Activated CD4-positive, alpha-beta memory T cell treated with anti-CD3 and anti-CD28 coated beads, Interleukin-2, amount 10 ng/mL, durations not matched to agents 7 days and 5 days (primary cell): ENCODE results near the gene TIMM50. TPM values are rescaled to one million over a fixed set of nuclear protein-coding genes. Genes with fewer than 3 reads are reported as not detected.
"Not testable (repeated sequence)": the region's sequence is repeated elsewhere in the genome, so short reads cannot be mapped to it uniquely, and the experiment has no call there.

Source experiments
- CTCF ChIA-PET: fragments of 350-600 bp; sonication (Branson Sonifier 250); formaldehyde crosslinking; loops from one replicate; lab custom pipeline; 2021; ENCODE audit warnings: antibody characterized with exemption, inconsistent platforms; lab: Charles Lee
- POLR2A ChIA-PET: fragments of 350-600 bp; sonication (Branson Sonifier 250); formaldehyde crosslinking; loops from one replicate; lab custom pipeline; 2021; ENCODE audit warnings: antibody characterized with exemption; lab: Charles Lee
- DNase-seq: peaks from one replicate; pipeline ENCODE4 v3.0.0-alpha.2; 2020
- H3K27ac Mint-ChIP-seq: one replicate; pipeline ENCODE4 v1.8.0; 2021; ENCODE audit warnings: mild to moderate bottlenecking, mixed read lengths
- H3K27me3 Mint-ChIP-seq: one replicate; pipeline ENCODE4 v1.8.0; 2021; ENCODE audit warnings: mixed read lengths
- H3K36me3 Mint-ChIP-seq: one replicate; pipeline ENCODE4 v1.8.0; 2021; ENCODE audit warnings: low read depth, mixed read lengths
- H3K4me1 Mint-ChIP-seq: one replicate; pipeline ENCODE4 v1.8.0; 2021; ENCODE audit warnings: mixed read lengths
- H3K4me3 Mint-ChIP-seq: one replicate; pipeline ENCODE4 v1.8.0; 2021; ENCODE audit warnings: mild to moderate bottlenecking, mixed read lengths
- H3K9me3 Mint-ChIP-seq: one replicate; pipeline ENCODE4 v1.8.0; 2021; ENCODE audit warnings: mixed read lengths
- total RNA-seq, 2 experiments: library from RNA; stranded (reverse); gene quantifications; one replicate each; pipeline ENCODE4 v1.2.3, GENCODE V29; 2021

Gene TIMM50
- total RNA-seq, 2 experiments from 2014 or later = 44.0 to 44.8 TPM

GRCh38 chr19:39472746-39473442, 7.7 kb upstream of the TIMM50 start:
- Mint-ChIP-seq H3K27me3 (no peaks in the 10 kb centered on the region), H3K36me3 (peaks cover 78% of the 10 kb centered on the region), H3K4me1 (peaks cover 11% of the 10 kb centered on the region), H3K4me3 (no peak overlapping the region), H3K9me3 (no peaks in the 10 kb centered on the region), H3K27ac (no peak overlapping the region)
- ChIA-PET POLR2A (no interaction called here), CTCF (interaction anchor here (2.0 kb wide), 1 partner anchor 10 kb away, joined by 20 read pairs; no protein-coding TSS in a partner anchor)
- DNase-seq = no peak

GRCh38 chr19:39473443-39473960, 7.1 kb upstream of the TIMM50 start:
- H3K4me1 Mint-ChIP-seq = peaks cover 11% of the 10 kb centered on the region
- H3K27ac Mint-ChIP-seq = no peak overlapping the region
- H3K4me3 Mint-ChIP-seq = no peak overlapping the region
- no peaks in the 10 kb centered on the region for H3K27me3 Mint-ChIP-seq
- DNase-seq = no peak
- no peaks in the 10 kb centered on the region for H3K9me3 Mint-ChIP-seq
- peaks cover 72% of the 10 kb centered on the region for H3K36me3 Mint-ChIP-seq
- ChIA-PET CTCF (interaction anchor here (0.6 to 2.3 kb wide), 13 partner anchors 10 to 445 kb away, joined by 3 to 24 read pairs (median 6); partner anchors contain the start of genes EID2B, MED29, PAF1 and SUPT5H), POLR2A (interaction anchor here (1.1 kb wide), 1 partner anchor 11 kb away, joined by 3 read pairs; no protein-coding TSS in a partner anchor)

GRCh38 chr19:39474139-39474620, 6.5 kb upstream of the TIMM50 start:
- CTCF ChIA-PET = interaction anchor here (0.5 to 2.3 kb wide), 16 partner anchors 9 to 446 kb away, joined by 3 to 24 read pairs (median 6); partner anchors contain the start of genes EID2B, MED29, PAF1 and RPS16
- Mint-ChIP-seq H3K9me3 (no peaks in the 10 kb centered on the region), H3K4me1 (peaks cover 11% of the 10 kb centered on the region), H3K4me3 (no peak overlapping the region), H3K27me3 (no peaks in the 10 kb centered on the region), H3K36me3 (peaks cover 65% of the 10 kb centered on the region), H3K27ac (no peak overlapping the region)
- peak; percentile 66 for DNase-seq
- POLR2A ChIA-PET = interaction anchor here (1.1 to 2.4 kb wide), 2 partner anchors 12 to 38 kb away, joined by 3 to 8 read pairs; partner anchors contain the start of gene RPS16

- Mint-ChIP-seq H3K9me3 (no peaks in the 10 kb centered on the region), H3K27ac (no peak overlapping the region), H3K4me3 (no peak overlapping the region), H3K27me3 (no peaks in the 10 kb centered on the region), H3K4me1 (peaks cover 18% of the 10 kb centered on the region), H3K36me3 (peaks cover 50% of the 10 kb centered on the region)
- DNase-seq = no peak
- CTCF ChIA-PET = interaction anchor here (1.9 to 2.3 kb wide), 2 partner anchors 36 to 58 kb away, joined by 16 to 24 read pairs; partner anchors contain the start of gene EID2B
- POLR2A ChIA-PET = interaction anchor here (1.2 to 2.4 kb wide), 2 partner anchors 11 to 40 kb away, joined by 3 to 8 read pairs; partner anchors contain the start of gene RPS16
Observed at GRCh38 chr19:39475748-39476147, 4.9 kb upstream of the TIMM50 start.

- H3K9me3 Mint-ChIP-seq, H3K4me3 Mint-ChIP-seq, CTCF ChIA-PET, H3K27me3 Mint-ChIP-seq, H3K27ac Mint-ChIP-seq, POLR2A ChIA-PET, DNase-seq: not testable (repeated sequence)
- Mint-ChIP-seq H3K36me3 (peaks cover 24% of the 10 kb centered on the region), H3K4me1 (peaks cover 26% of the 10 kb centered on the region)
Observed at GRCh38 chr19:39479319-39479801, 1.3 kb upstream of the TIMM50 start.

GRCh38 chr19:39479916-39480315, 722 bp upstream of the TIMM50 start:
- CTCF ChIA-PET = interaction anchor here (0.8 to 1.5 kb wide), 4 partner anchors 20 to 54 kb away, joined by 3 to 6 read pairs (median 4); partner anchors contain the start of gene RPS16
- POLR2A ChIA-PET = interaction anchor here (0.8 to 2.1 kb wide), 7 partner anchors 11 to 59 kb away, joined by 3 to 15 read pairs (median 3); partner anchors contain the start of genes RPS16 and SUPT5H
- no peaks in the 10 kb centered on the region for H3K27me3 Mint-ChIP-seq

GRCh38 chr19:39481229-39481545, 549 bp downstream of the TIMM50 start:
- CTCF ChIA-PET = interaction anchor here (0.6 to 1.5 kb wide), 5 partner anchors 9 to 419 kb away, joined by 3 to 6 read pairs (median 4); partner anchors contain the start of gene RPS16
- H3K4me3 Mint-ChIP-seq = peak overlapping the region; percentile 84
- H3K27ac Mint-ChIP-seq = peak overlapping the region; percentile 81
- peaks cover 26% of the 10 kb centered on the region for H3K4me1 Mint-ChIP-seq
- H3K27me3 Mint-ChIP-seq = no peaks in the 10 kb centered on the region
- POLR2A ChIA-PET = interaction anchor here (1.0 to 2.1 kb wide), 5 partner anchors 36 to 58 kb away, joined by 3 to 15 read pairs (median 4); partner anchors contain the start of genes RPS16 and SUPT5H
- peaks cover 11% of the 10 kb centered on the region for H3K36me3 Mint-ChIP-seq
- no peaks in the 10 kb centered on the region for H3K9me3 Mint-ChIP-seq
- DNase-seq = no peak

More at GRCh38 chr19:39479916-39480315, 722 bp upstream of the TIMM50 start:
- DNase-seq = no peak
- H3K4me1 Mint-ChIP-seq = peaks cover 26% of the 10 kb centered on the region
- H3K9me3 Mint-ChIP-seq = no peaks in the 10 kb centered on the region
- H3K36me3 Mint-ChIP-seq = peaks cover 19% of the 10 kb centered on the region
- peak overlapping the region; percentile 84 for H3K4me3 Mint-ChIP-seq
- peak overlapping the region; percentile 81 for H3K27ac Mint-ChIP-seq

- Mint-ChIP-seq H3K27ac (peak overlapping the region; percentile 81), H3K36me3 (peaks cover 11% of the 10 kb centered on the region), H3K4me3 (peak overlapping the region; percentile 84), H3K9me3 (no peaks in the 10 kb centered on the region), H3K27me3 (no peaks in the 10 kb centered on the region), H3K4me1 (peaks cover 26% of the 10 kb centered on the region)
- DNase-seq = no peak
- ChIA-PET POLR2A (interaction anchor here (1.2 to 2.1 kb wide), 2 partner anchors 46 to 57 kb away, joined by 3 to 15 read pairs; partner anchors contain the start of gene RPS16), CTCF (interaction anchor here (1.5 kb wide), 1 partner anchor 41 kb away, joined by 6 read pairs; no protein-coding TSS in a partner anchor)
Observed at GRCh38 chr19:39481676-39482075, 1.0 kb downstream of the TIMM50 start.

- Mint-ChIP-seq H3K27me3 (no peaks in the 10 kb centered on the region), H3K4me3 (peak overlapping the region; percentile 24), H3K9me3 (no peaks in the 10 kb centered on the region), H3K36me3 (peaks cover 13% of the 10 kb centered on the region), H3K4me1 (peaks cover 26% of the 10 kb centered on the region), H3K27ac (no peak overlapping the region)
- CTCF ChIA-PET = interaction anchor here (1.3 to 1.4 kb wide), 2 partner anchors 9 to 50 kb away, joined by 3 to 4 read pairs; no protein-coding TSS in a partner anchor
- POLR2A ChIA-PET = no interaction called here
- no peak for DNase-seq
Observed at GRCh38 chr19:39483141-39483540, 2.5 kb downstream of the TIMM50 start.

GRCh38 chr19:39489756-39490155, 9.1 kb downstream of the TIMM50 start:
- DNase-seq = no peak
- Mint-ChIP-seq H3K4me1 (no peaks in the 10 kb centered on the region), H3K36me3 (peaks cover 23% of the 10 kb centered on the region), H3K27ac (no peak overlapping the region), H3K27me3 (no peaks in the 10 kb centered on the region), H3K9me3 (no peaks in the 10 kb centered on the region), H3K4me3 (no peak overlapping the region)
- CTCF ChIA-PET = interaction anchor here (1.0 kb wide), 1 partner anchor 43 kb away, joined by 3 read pairs; the partner anchor contains the start of gene EID2B
- POLR2A ChIA-PET = no interaction called here

- Mint-ChIP-seq H3K27ac (no peak overlapping the region), H3K4me3 (no peak overlapping the region), H3K36me3 (peaks cover 14% of the 10 kb centered on the region), H3K9me3 (no peaks in the 10 kb centered on the region), H3K4me1 (no peaks in the 10 kb centered on the region), H3K27me3 (peaks cover 9% of the 10 kb centered on the region)
- ChIA-PET CTCF (interaction anchor here (0.6 to 1.3 kb wide), 3 partner anchors 18 to 52 kb away, joined by 3 to 6 read pairs (median 3); no protein-coding TSS in a partner anchor), POLR2A (interaction anchor here (1.2 kb wide), 1 partner anchor 47 kb away, joined by 4 read pairs; no protein-coding TSS in a partner anchor)
- DNase-seq = no peak
Observed at GRCh38 chr19:39492225-39492624, 11.6 kb downstream of the TIMM50 start.

GRCh38 chr19:39492788-39493187, 12.2 kb downstream of the TIMM50 start:
- H3K4me1 Mint-ChIP-seq = no peaks in the 10 kb centered on the region
- H3K36me3 Mint-ChIP-seq = peaks cover 13% of the 10 kb centered on the region
- no peak overlapping the region for H3K27ac Mint-ChIP-seq
- H3K4me3 Mint-ChIP-seq = no peak overlapping the region
- peaks cover 14% of the 10 kb centered on the region for H3K27me3 Mint-ChIP-seq
- CTCF ChIA-PET = interaction anchor here (0.6 kb wide), 1 partner anchor 28 kb away, joined by 3 read pairs; no protein-coding TSS in a partner anchor
- POLR2A ChIA-PET = no interaction called here
- H3K9me3 Mint-ChIP-seq = no peaks in the 10 kb centered on the region
- DNase-seq = no peak
